A549 treated with dexamethasone at 1 μM for 4 hours (cell line): Measurements from ENCODE around the gene PLEKHH2. TPM values are rescaled to one million over a fixed set of nuclear protein-coding genes. Genes with fewer than 3 reads are reported as not detected.

Source experiments
- total RNA-seq: library from RNA; stranded (reverse); fragments of 200-300 nt; extraction: Qiagen RNA extraction; gene quantifications from 5 replicates; pipeline ENCODE4 v1.2.3, GENCODE V29; 2022

Gene PLEKHH2
- total RNA-seq = 1.3 to 3.1 TPM (median 2.2 TPM) in 5 replicates

GRCh38 chr2:43637030-43637803 lies at the start of gene PLEKHH2:
PLEKHH2 (plus strand) TSS chr2:43637260; CDS start chr2:43644674, 7,414 bp downstream.

GRCh38 chr2:43595603-43596412 lies 41.3 kb upstream of the PLEKHH2 start, which contains the start of gene THADA:
THADA (minus strand) TSS chr2:43596038; CDS start chr2:43592392, 3,646 bp downstream.

GRCh38 chr2:43676322-43677050 lies 39.4 kb downstream of the PLEKHH2 start, which contains the start of gene C1GALT1C1L:
C1GALT1C1L (minus strand) TSS chr2:43676429; CDS start chr2:43676322, 107 bp downstream.

GRCh38 chr2:43773876-43774613 lies 137.0 kb downstream of the PLEKHH2 start, which contains the start of gene DYNC2LI1:
DYNC2LI1 (plus strand) TSS chr2:43774039; CDS start chr2:43774139, 100 bp downstream.

Other genes with a start within 250 kb of the PLEKHH2 start
- 16.6 to 28.9 TPM (median 25.3 TPM) in 5 replicates for gene THADA, start 41.2 kb upstream of the PLEKHH2 start, total RNA-seq
- gene C1GALT1C1L, start 39.2 kb downstream of the PLEKHH2 start, total RNA-seq = 2.1 to 2.4 TPM (median 2.3 TPM) in 5 replicates
- 16.1 to 21.1 TPM (median 20.7 TPM) in 5 replicates for gene DYNC2LI1, start 136.8 kb downstream of the PLEKHH2 start, total RNA-seq
- gene ABCG5, start 201.6 kb downstream of the PLEKHH2 start, total RNA-seq = 0.03 TPM in 1 of 5 replicates, not detected in the others
- 0.04 TPM in 1 of 5 replicates, not detected in the others for gene ABCG8, start 201.7 kb downstream of the PLEKHH2 start, total RNA-seq